ENCODE data around the gene TRPM6. TPM values are rescaled to one million over a fixed set of nuclear protein-coding genes. Genes with fewer than 3 reads are reported as not detected.

The TRPM6 gene
- total and polyA plus RNA-seq, 5 donors: 0.11 to 0.76 (median 0.17) TPM

- ATAC-seq: no peak
- H3K27me3 ChIP-seq (ENCODE audit: control insufficient read depth, insufficient read depth): no peaks in the 10 kb centered on the region
- no peaks in the 10 kb centered on the region for H3K9me3 ChIP-seq (ENCODE audit: control insufficient read depth, low read length)
- WGBS: 89% methylated on average over 4 of the region's 4 CpGs
- DNase-seq: no peak
- no peaks in the 10 kb centered on the region for H3K4me1 ChIP-seq (ENCODE audit: control insufficient read depth, insufficient read depth, low read length)
- H3K27ac ChIP-seq (ENCODE audit: low read length): no peak overlapping the region
- H3K4me3 ChIP-seq (ENCODE audit: low read length): no peak overlapping the region
- intact Hi-C loops (cut with DNase I): no loop called here
Measured at GRCh38 chr9:74748966-74749365, 138.8 kb downstream of the TRPM6 start.

GRCh38 chr9:74742792-74743730, 144.7 kb downstream of the TRPM6 start:
- 15% methylated on average over 8 of the region's 8 CpGs for WGBS
- no peaks in the 10 kb centered on the region for H3K4me1 ChIP-seq (ENCODE audit: control insufficient read depth, insufficient read depth, low read length)
- H3K9me3 ChIP-seq (ENCODE audit: control insufficient read depth, low read length): no peaks in the 10 kb centered on the region
- peak overlapping the region; percentile 10 for H3K4me3 ChIP-seq (ENCODE audit: low read length)
- no peak for ATAC-seq
- no peak overlapping the region for H3K27ac ChIP-seq (ENCODE audit: low read length)
- no peaks in the 10 kb centered on the region for H3K27me3 ChIP-seq (ENCODE audit: control insufficient read depth, insufficient read depth)
- intact Hi-C loops (cut with DNase I): loop anchor here in 1 of 4 donors (5.0 kb wide), 1 partner anchor 1541 kb away; no protein-coding TSS in a partner anchor
- DNase-seq: no peak

DNA sequence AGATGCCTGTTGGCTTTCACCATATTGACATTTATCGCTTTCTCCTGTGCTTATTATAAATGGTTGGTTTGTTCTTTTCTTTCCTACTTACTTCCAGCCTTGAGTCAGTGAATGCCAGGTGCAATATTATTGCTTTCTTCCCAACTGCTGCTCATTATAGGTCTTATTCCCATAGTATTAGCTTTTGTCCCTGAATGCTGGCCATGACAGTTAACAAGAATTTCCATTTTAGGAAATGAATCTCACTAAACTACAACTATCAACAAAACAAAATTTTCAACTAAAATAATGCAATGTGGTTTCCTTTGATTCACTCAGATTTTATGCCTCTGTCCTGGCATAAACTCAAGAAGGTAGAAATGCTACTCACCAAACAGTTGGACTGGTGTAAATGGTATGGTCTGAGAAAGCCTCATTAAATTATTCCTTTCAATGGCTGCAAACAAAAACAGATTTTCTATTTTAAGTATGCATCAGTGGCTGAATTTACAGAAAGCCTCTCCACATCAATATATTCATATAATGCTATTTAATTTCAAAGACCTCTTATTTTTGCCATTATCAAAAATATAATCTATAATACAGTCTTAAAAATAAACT, 145.4 kb downstream of the TRPM6 start:
- intact Hi-C loops (cut with DNase I): loop anchor here in 1 of 4 donors (5.0 kb wide), 1 partner anchor 1540 kb away; no protein-coding TSS in a partner anchor
- WGBS: 98% methylated on average over 1 of the region's 1 CpG
- no peaks in the 10 kb centered on the region for H3K27me3 ChIP-seq (ENCODE audit: control insufficient read depth, insufficient read depth)
- H3K9me3 ChIP-seq (ENCODE audit: control insufficient read depth, low read length): no peaks in the 10 kb centered on the region
- no peak overlapping the region for H3K4me3 ChIP-seq (ENCODE audit: low read length)
- H3K27ac ChIP-seq (ENCODE audit: low read length): no peak overlapping the region
- H3K4me1 ChIP-seq (ENCODE audit: control insufficient read depth, insufficient read depth, low read length): no peaks in the 10 kb centered on the region
- DNase-seq (no peak), ATAC-seq (no peak)

GRCh38 chr9:74736646-74737045, 151.1 kb downstream of the TRPM6 start:
- H3K27ac ChIP-seq (ENCODE audit: low read length): no peak overlapping the region
- H3K9me3 ChIP-seq (ENCODE audit: control insufficient read depth, low read length): no peaks in the 10 kb centered on the region
- no peak overlapping the region for H3K4me3 ChIP-seq (ENCODE audit: low read length)
- H3K4me1 ChIP-seq (ENCODE audit: control insufficient read depth, insufficient read depth, low read length): no peaks in the 10 kb centered on the region
- no peak for DNase-seq
- WGBS: 93% methylated on average over 4 of the region's 4 CpGs
- no peak for ATAC-seq
- no peaks in the 10 kb centered on the region for H3K27me3 ChIP-seq (ENCODE audit: control insufficient read depth, insufficient read depth)
- intact Hi-C loops (cut with DNase I): no loop called here

GRCh38 chr9:74735761-74736160, 152.0 kb downstream of the TRPM6 start:
- Histone ChIP-seq H3K4me1 (ENCODE audit: control insufficient read depth, insufficient read depth, low read length) (no peaks in the 10 kb centered on the region), H3K27me3 (ENCODE audit: control insufficient read depth, insufficient read depth) (no peaks in the 10 kb centered on the region), H3K4me3 (ENCODE audit: low read length) (no peak overlapping the region), H3K9me3 (ENCODE audit: control insufficient read depth, low read length) (no peaks in the 10 kb centered on the region), H3K27ac (ENCODE audit: low read length) (no peak overlapping the region)
- no peak for DNase-seq
- no peak for ATAC-seq
- WGBS: 84% methylated on average over 4 of the region's 4 CpGs
- intact Hi-C loops (cut with DNase I): no loop called here

DNA sequence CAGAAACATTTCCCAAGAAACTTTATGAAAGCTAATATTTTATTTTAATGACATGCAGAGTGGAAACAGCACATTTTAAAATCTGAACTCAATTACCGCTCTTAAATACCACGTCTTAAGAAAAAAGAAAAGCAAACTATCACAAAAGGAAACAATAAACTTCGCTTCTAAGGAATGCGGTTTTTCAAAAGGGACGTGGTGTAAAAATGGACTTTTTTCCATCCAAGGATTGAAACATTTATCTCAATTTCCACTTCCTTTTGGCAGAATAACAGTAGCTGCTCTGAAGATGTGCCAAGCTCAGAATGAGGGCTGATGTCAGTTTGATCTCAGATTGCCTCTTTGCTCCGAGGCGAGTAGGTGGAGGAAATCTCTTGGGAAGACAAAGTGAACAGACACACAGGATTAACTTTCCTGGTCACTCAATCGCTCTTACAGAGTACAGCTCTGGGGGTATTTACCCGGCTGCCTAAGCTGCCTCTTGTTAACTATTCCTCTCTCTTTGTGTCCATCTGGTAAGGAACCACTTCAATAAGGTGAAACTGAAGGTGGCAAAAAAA, 158.5 kb downstream of the TRPM6 start:
- Histone ChIP-seq H3K4me3 (ENCODE audit: low read length) (no peak overlapping the region), H3K4me1 (ENCODE audit: control insufficient read depth, insufficient read depth, low read length) (no peaks in the 10 kb centered on the region), H3K9me3 (ENCODE audit: control insufficient read depth, low read length) (no peaks in the 10 kb centered on the region), H3K27ac (ENCODE audit: low read length) (no peak overlapping the region), H3K27me3 (ENCODE audit: control insufficient read depth, insufficient read depth) (no peaks in the 10 kb centered on the region)
- intact Hi-C loops (cut with DNase I): no loop called here
- ATAC-seq: peak in 1 of 2 donors; percentile 67
- no peak for DNase-seq
- 39% methylated on average over 9 of the region's 9 CpGs for WGBS

- DNase-seq: no peak
- intact Hi-C loops (cut with DNase I): no loop called here
- Histone ChIP-seq H3K27me3 (ENCODE audit: control insufficient read depth, insufficient read depth) (no peaks in the 10 kb centered on the region), H3K27ac (ENCODE audit: low read length) (no peak overlapping the region), H3K4me1 (ENCODE audit: control insufficient read depth, insufficient read depth, low read length) (no peaks in the 10 kb centered on the region), H3K9me3 (ENCODE audit: control insufficient read depth, low read length) (no peaks in the 10 kb centered on the region), H3K4me3 (ENCODE audit: low read length) (no peak overlapping the region)
- WGBS: 69% methylated on average over 7 of the region's 7 CpGs
- ATAC-seq: no peak
Measured at GRCh38 chr9:74728176-74728575, 159.5 kb downstream of the TRPM6 start.

DNA sequence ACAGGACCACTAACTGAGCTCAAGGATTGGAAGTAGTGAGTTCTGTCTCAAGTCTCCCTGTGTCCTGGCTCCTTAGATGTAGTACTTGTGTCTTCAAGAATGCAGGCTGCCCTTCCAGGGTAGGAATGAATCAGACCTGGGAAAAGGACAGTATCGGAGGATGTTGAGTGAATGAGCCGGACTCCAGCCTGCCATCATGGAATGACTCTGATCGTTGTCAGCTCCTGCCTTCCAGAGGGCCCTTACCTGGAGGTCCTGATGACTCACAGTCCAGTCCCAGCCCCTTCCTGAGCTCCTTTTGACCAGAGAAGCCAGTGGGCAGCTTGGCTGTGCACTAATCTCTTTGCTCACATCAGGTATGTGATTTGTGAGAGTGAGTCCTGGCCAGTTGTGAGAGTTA, 161.1 kb downstream of the TRPM6 start:
- no peaks in the 10 kb centered on the region for H3K9me3 ChIP-seq (ENCODE audit: control insufficient read depth, low read length)
- no peaks in the 10 kb centered on the region for H3K27me3 ChIP-seq (ENCODE audit: control insufficient read depth, insufficient read depth)
- no peak overlapping the region for H3K4me3 ChIP-seq (ENCODE audit: low read length)
- DNase-seq: no peak
- no peak for ATAC-seq
- intact Hi-C loops (cut with DNase I): no loop called here
- H3K27ac ChIP-seq (ENCODE audit: low read length): no peak overlapping the region
- H3K4me1 ChIP-seq (ENCODE audit: control insufficient read depth, insufficient read depth, low read length): no peaks in the 10 kb centered on the region
- WGBS: 95% methylated on average over 3 of the region's 3 CpGs

DNA sequence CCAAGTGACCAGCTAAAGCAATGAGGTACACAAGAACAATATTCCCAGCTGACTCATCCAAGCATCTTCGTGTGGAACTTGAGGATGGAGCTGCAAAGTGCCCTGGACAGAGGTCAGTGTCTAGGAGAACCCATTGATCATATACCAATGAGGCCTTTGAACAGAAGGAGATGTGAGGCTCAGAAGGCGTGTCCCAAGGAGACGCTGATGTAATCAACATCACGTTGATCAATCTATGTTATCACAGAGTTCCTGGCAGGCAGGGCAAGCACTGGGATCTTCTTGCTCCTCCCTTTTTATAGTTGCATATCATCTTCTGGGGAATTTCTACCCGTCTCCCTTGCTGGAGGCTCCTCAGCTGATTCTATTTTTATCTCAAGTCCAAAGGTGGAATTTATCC, 163.4 kb downstream of the TRPM6 start:
- Histone ChIP-seq H3K4me1 (ENCODE audit: control insufficient read depth, insufficient read depth, low read length) (no peaks in the 10 kb centered on the region), H3K27ac (ENCODE audit: low read length) (no peak overlapping the region), H3K27me3 (ENCODE audit: control insufficient read depth, insufficient read depth) (no peaks in the 10 kb centered on the region), H3K4me3 (ENCODE audit: low read length) (no peak overlapping the region), H3K9me3 (ENCODE audit: control insufficient read depth, low read length) (no peaks in the 10 kb centered on the region)
- DNase-seq: no peak
- intact Hi-C loops (cut with DNase I): no loop called here
- ATAC-seq: no peak
- WGBS: 64% methylated on average over 5 of the region's 5 CpGs

GRCh38 chr9:74721696-74722660, 165.7 kb downstream of the TRPM6 start:
- 63% methylated on average over 5 of the region's 5 CpGs for WGBS
- Histone ChIP-seq H3K9me3 (ENCODE audit: control insufficient read depth, low read length) (no peaks in the 10 kb centered on the region), H3K4me1 (ENCODE audit: control insufficient read depth, insufficient read depth, low read length) (no peaks in the 10 kb centered on the region), H3K4me3 (ENCODE audit: low read length) (no peak overlapping the region), H3K27me3 (ENCODE audit: control insufficient read depth, insufficient read depth) (no peaks in the 10 kb centered on the region), H3K27ac (ENCODE audit: low read length) (no peak overlapping the region)
- no peak for DNase-seq
- intact Hi-C loops (cut with DNase I): no loop called here
- no peak for ATAC-seq

All from right cardiac atrium (tissue), 5 donors.